ENCODE results near the gene MEF2D.

MEF2D gene

GRCh38 chr1:156489935-156490293, 10.7 kb downstream of the MEF2D start:
- no peak overlapping the region for H2AFZ ChIP-seq (ENCODE audit: low read depth, low read length)
- TF ChIP-seq EZH2phosphoT487 (IDR thresholded peaks at IDR 0.05; ENCODE audit: low read depth): no peak
- TF ChIP-seq, protein P1, sequence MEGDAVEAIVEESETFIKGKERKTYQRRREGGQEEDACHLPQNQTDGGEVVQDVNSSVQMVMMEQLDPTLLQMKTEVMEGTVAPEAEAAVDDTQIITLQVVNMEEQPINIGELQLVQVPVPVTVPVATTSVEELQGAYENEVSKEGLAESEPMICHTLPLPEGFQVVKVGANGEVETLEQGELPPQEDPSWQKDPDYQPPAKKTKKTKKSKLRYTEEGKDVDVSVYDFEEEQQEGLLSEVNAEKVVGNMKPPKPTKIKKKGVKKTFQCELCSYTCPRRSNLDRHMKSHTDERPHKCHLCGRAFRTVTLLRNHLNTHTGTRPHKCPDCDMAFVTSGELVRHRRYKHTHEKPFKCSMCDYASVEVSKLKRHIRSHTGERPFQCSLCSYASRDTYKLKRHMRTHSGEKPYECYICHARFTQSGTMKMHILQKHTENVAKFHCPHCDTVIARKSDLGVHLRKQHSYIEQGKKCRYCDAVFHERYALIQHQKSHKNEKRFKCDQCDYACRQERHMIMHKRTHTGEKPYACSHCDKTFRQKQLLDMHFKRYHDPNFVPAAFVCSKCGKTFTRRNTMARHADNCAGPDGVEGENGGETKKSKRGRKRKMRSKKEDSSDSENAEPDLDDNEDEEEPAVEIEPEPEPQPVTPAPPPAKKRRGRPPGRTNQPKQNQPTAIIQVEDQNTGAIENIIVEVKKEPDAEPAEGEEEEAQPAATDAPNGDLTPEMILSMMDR (IDR thresholded peaks at IDR 0.05; ENCODE audit: low read depth, low read length): no peak
- peaks cover 9% of the 10 kb centered on the region for H3K36me3 ChIP-seq (replicated peaks; ENCODE audit: low read depth, low read length)
- H3K79me2 ChIP-seq (ENCODE audit: low read length): peaks cover 97% of the 10 kb centered on the region
- H3K9me3 ChIP-seq (ENCODE audit: insufficient read depth, low read length): no peaks in the 10 kb centered on the region
- peaks cover 86% of the 10 kb centered on the region for H3K4me1 ChIP-seq (ENCODE audit: low read length)
- peak overlapping the region; percentile 96 for H3K4me2 ChIP-seq (ENCODE audit: low read length)
- H3K4me3 ChIP-seq (ENCODE audit: low read length): peak overlapping the region; percentile 68
- H4K20me1 ChIP-seq (ENCODE audit: insufficient read depth, low read length): peaks cover 66% of the 10 kb centered on the region
- H3K27ac ChIP-seq (ENCODE audit: low read length): peak overlapping the region; percentile 83
- peak overlapping the region; percentile 68 for H3K9ac ChIP-seq (ENCODE audit: low read length)
- no peaks in the 10 kb centered on the region for H3K27me3 ChIP-seq (ENCODE audit: low read depth, low read length)

DNA sequence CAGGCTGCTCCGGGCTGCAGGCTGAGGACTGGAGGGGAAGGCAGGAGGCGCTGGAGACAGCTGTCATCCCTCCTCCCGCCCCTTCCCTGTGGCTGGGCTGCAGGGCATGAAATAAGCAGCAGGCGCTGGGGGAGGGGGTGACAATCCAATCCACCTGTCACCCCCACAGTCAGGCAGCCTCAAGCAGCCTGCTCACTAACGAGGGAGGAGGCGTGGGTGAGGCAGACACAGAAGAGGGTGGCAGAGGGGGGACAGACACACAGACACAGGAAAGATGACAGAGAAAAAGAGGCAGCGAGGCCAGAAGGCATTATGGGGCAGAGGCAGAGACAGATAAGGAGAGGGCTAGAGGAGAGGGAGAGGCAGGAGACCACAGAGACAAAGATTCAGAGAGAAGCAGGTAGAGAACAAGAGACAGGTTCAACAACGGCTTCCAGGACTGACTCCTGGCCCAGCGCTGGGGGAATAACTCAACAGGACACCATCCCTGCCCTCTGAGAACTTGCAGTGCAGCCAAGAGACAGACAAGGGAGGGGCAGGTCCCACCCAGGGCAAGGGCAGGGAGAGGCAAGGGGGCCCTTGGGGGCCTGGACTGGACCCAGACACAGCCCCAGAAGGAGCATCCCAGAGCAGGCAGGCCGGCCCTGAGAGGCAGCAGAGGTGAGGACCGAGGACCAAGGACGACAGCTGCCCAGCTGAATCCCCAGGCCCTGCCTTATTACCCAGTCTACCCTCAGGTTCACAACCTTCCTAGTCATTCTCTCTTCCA, 11.2 kb downstream of the MEF2D start:
- H3K4me2 ChIP-seq (ENCODE audit: low read length): peak overlapping the region; percentile 96
- TF ChIP-seq, protein P1 (IDR thresholded peaks at IDR 0.05; ENCODE audit: low read depth, low read length): no peak; the same call in 1 of the 2 replicates
- TF ChIP-seq EZH2phosphoT487 (IDR thresholded peaks at IDR 0.05; ENCODE audit: low read depth): no peak
- peak overlapping the region; percentile 68 for H3K4me3 ChIP-seq (ENCODE audit: low read length)
- peaks cover 9% of the 10 kb centered on the region for H3K36me3 ChIP-seq (replicated peaks; ENCODE audit: low read depth, low read length)
- H4K20me1 ChIP-seq (ENCODE audit: insufficient read depth, low read length): peaks cover 66% of the 10 kb centered on the region
- peak overlapping the region; percentile 83 for H3K27ac ChIP-seq (ENCODE audit: low read length)
- H3K79me2 ChIP-seq (ENCODE audit: low read length): peaks cover 97% of the 10 kb centered on the region
- H3K27me3 ChIP-seq (ENCODE audit: low read depth, low read length): no peaks in the 10 kb centered on the region
- no peak overlapping the region for H2AFZ ChIP-seq (ENCODE audit: low read depth, low read length)
- H3K9me3 ChIP-seq (ENCODE audit: insufficient read depth, low read length): no peaks in the 10 kb centered on the region
- H3K9ac ChIP-seq (ENCODE audit: low read length): peak overlapping the region; percentile 68
- H3K4me1 ChIP-seq (ENCODE audit: low read length): peaks cover 80% of the 10 kb centered on the region

GRCh38 chr1:156488566-156489165, 11.9 kb downstream of the MEF2D start:
- H3K36me3 ChIP-seq (replicated peaks; ENCODE audit: low read depth, low read length): peaks cover 9% of the 10 kb centered on the region
- H3K4me3 ChIP-seq (ENCODE audit: low read length): peak overlapping the region; percentile 68
- peak overlapping the region; percentile 96 for H3K4me2 ChIP-seq (ENCODE audit: low read length)
- peaks cover 96% of the 10 kb centered on the region for H3K79me2 ChIP-seq (ENCODE audit: low read length)
- TF ChIP-seq EZH2phosphoT487 (IDR thresholded peaks at IDR 0.05; ENCODE audit: low read depth): no peak
- TF ChIP-seq, protein P1 (IDR thresholded peaks at IDR 0.05; ENCODE audit: low read depth, low read length): no peak
- no peak overlapping the region for H2AFZ ChIP-seq (ENCODE audit: low read depth, low read length)
- H3K9ac ChIP-seq (ENCODE audit: low read length): peak overlapping the region; percentile 68
- peak overlapping the region; percentile 83 for H3K27ac ChIP-seq (ENCODE audit: low read length)
- peaks cover 73% of the 10 kb centered on the region for H3K4me1 ChIP-seq (ENCODE audit: low read length)
- H3K9me3 ChIP-seq (ENCODE audit: insufficient read depth, low read length): no peaks in the 10 kb centered on the region
- no peaks in the 10 kb centered on the region for H3K27me3 ChIP-seq (ENCODE audit: low read depth, low read length)
- peaks cover 65% of the 10 kb centered on the region for H4K20me1 ChIP-seq (ENCODE audit: insufficient read depth, low read length)

DNA sequence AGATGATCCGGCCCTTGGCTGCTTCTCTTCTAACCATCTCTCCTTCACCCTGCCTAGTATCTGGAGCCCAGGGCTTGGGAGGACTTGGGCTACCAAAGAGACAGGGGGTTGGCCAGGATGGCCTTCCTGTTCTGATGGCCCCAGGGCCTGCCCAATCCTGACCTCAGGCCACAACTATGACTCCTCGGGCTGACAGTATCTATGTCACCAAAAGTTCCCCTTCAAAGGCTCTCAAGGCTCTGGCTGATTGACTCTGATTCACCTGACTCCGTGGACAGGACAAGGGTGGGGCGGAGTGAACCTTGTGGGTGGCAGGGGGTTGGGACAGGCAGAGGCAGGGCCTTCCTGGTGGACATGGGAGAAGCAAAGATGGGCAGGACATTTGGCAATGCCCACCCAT, 12.7 kb downstream of the MEF2D start:
- Histone ChIP-seq H3K9ac (ENCODE audit: low read length) (peak overlapping the region; percentile 38), H2AFZ (ENCODE audit: low read depth, low read length) (no peak overlapping the region), H3K36me3 (replicated peaks; ENCODE audit: low read depth, low read length) (peaks cover 9% of the 10 kb centered on the region), H3K4me3 (ENCODE audit: low read length) (peak overlapping the region; percentile 68), H3K4me1 (ENCODE audit: low read length) (peaks cover 67% of the 10 kb centered on the region), H3K79me2 (ENCODE audit: low read length) (peaks cover 92% of the 10 kb centered on the region), H3K9me3 (ENCODE audit: insufficient read depth, low read length) (no peaks in the 10 kb centered on the region), H3K4me2 (ENCODE audit: low read length) (peak overlapping the region; percentile 96), H4K20me1 (ENCODE audit: insufficient read depth, low read length) (peaks cover 65% of the 10 kb centered on the region), H3K27me3 (ENCODE audit: low read depth, low read length) (no peaks in the 10 kb centered on the region), H3K27ac (ENCODE audit: low read length) (peak overlapping the region; percentile 83)
- TF ChIP-seq, protein P1 (IDR thresholded peaks at IDR 0.05; ENCODE audit: low read depth, low read length): no peak
- TF ChIP-seq EZH2phosphoT487 (IDR thresholded peaks at IDR 0.05; ENCODE audit: low read depth): no peak

Measured in OCI-LY3 (cell line).